GM23338 (cell line): ENCODE measurements around the gene GTF3C1. TPM values are rescaled to one million over a fixed set of nuclear protein-coding genes. Genes with fewer than 3 reads are reported as not detected.

Source experiments
- ATAC-seq: fragments of 200-7000 bp; cut with Tn5 transposase; 3 replicates; pipeline ENCODE4 v1.9.1; 2020
- DNase-seq: peaks from one replicate; pipeline ENCODE4 v3.0.0-alpha.2; 2015; ENCODE audit warnings: low spot score
- H2AFZ ChIP-seq: fragments of 200-600 bp; sonication (generic); 2 replicates; pipeline ENCODE4 v1.8.0; 2016; ENCODE audit warnings: antibody characterized with exemption, mild to moderate bottlenecking, moderate library complexity
- H3F3A ChIP-seq: fragments of 200-600 bp; sonication (generic); replicated peaks from 2 replicates; pipeline ENCODE4 v1.8.0; 2017; ENCODE audit warnings: antibody characterized with exemption, mixed run types, low read depth
- H3K27ac ChIP-seq: fragments of 200-600 bp; sonication (generic); 2 replicates; pipeline ENCODE4 v1.6.1; 2016; ENCODE audit warnings: low read depth
- H3K27me3 ChIP-seq: fragments of 200-600 bp; sonication (generic); 2 replicates; pipeline ENCODE4 v1.8.0; 2016; ENCODE audit warnings: mild to moderate bottlenecking, mixed run types, moderate library complexity; ENCODE audit not compliant: insufficient read depth
- H3K36me3 ChIP-seq: fragments of 200-600 bp; sonication (generic); 2 replicates; pipeline ENCODE4 v1.8.0; 2016; ENCODE audit warnings: mild to moderate bottlenecking; ENCODE audit not compliant: insufficient read depth
- H3K4me1 ChIP-seq: fragments of 200-600 bp; sonication (generic); 2 replicates; pipeline ENCODE4 v1.8.0; 2016; ENCODE audit warnings: mild to moderate bottlenecking, moderate library complexity; ENCODE audit not compliant: insufficient read depth
- H3K4me2 ChIP-seq: fragments of 200-600 bp; sonication (generic); 2 replicates; pipeline ENCODE4 v1.7.1; 2017; ENCODE audit warnings: mixed run types
- H3K4me3 ChIP-seq: fragments of 200-600 bp; sonication (generic); 2 replicates; pipeline ENCODE4 v1.6.1; 2016; ENCODE audit warnings: mixed run types
- H3K79me2 ChIP-seq: fragments of 200-600 bp; sonication (generic); replicated peaks from 2 replicates; pipeline ENCODE4 v1.8.0; 2017; ENCODE audit warnings: mild to moderate bottlenecking; ENCODE audit not compliant: insufficient read depth
- H3K9me2 ChIP-seq: fragments of 200-600 bp; sonication (generic); 2 replicates; pipeline ENCODE4 v1.8.0; 2017; ENCODE audit not compliant: insufficient read depth
- H4K20me1 ChIP-seq: fragments of 200-600 bp; sonication (generic); replicated peaks from 2 replicates; pipeline ENCODE4 v1.8.0; 2017; ENCODE audit warnings: mild to moderate bottlenecking; ENCODE audit not compliant: insufficient read depth
- H3K27ac Mint-ChIP-seq: 2 replicates; pipeline ENCODE4 v1.8.0; 2020; ENCODE audit warnings: inconsistent platforms, mild to moderate bottlenecking, moderate library complexity, mixed read lengths
- H3K27me3 Mint-ChIP-seq: 3 replicates; pipeline ENCODE4 v1.8.0; 2022; ENCODE audit warnings: low read depth, mild to moderate bottlenecking, moderate library complexity, mixed read lengths, inconsistent platforms; ENCODE audit not compliant: insufficient read depth, poor library complexity
- H3K36me3 Mint-ChIP-seq: 3 replicates; pipeline ENCODE4 v1.8.0; 2021; ENCODE audit warnings: low read depth, mild to moderate bottlenecking, inconsistent platforms, moderate library complexity, mixed read lengths
- H3K4me1 Mint-ChIP-seq: 3 replicates; pipeline ENCODE4 v1.8.0; 2020; ENCODE audit warnings: mild to moderate bottlenecking, inconsistent platforms, mixed read lengths
- H3K4me3 Mint-ChIP-seq: 3 replicates; pipeline ENCODE4 v1.8.0; 2021; ENCODE audit warnings: moderate library complexity, mild to moderate bottlenecking, inconsistent platforms, mixed read lengths
- H3K9me3 Mint-ChIP-seq: 3 replicates; pipeline ENCODE4 v1.8.0; 2020; ENCODE audit warnings: moderate library complexity, mild to moderate bottlenecking, inconsistent platforms, mixed read lengths
- NANOG ChIP-seq: IDR thresholded peaks from 2 replicates; pipeline ENCODE4 v1.6.1; 2016; ENCODE audit warnings: antibody characterized with exemption, borderline replicate concordance
- POLR2AphosphoS5 ChIP-seq: IDR thresholded peaks from 2 replicates; pipeline ENCODE4 v1.6.1; 2016; ENCODE audit warnings: antibody characterized with exemption, low read depth
- polyA plus RNA-seq: library from polyadenylated mRNA; unstranded; fragments of >200 nt; fragmentation: Nextera tagmentation; extraction: Ambion mirVana; gene quantifications from 2 replicates; pipeline ENCODE4 v1.2.1, GENCODE V29; 2016
- total RNA-seq: library from RNA; depleted of rRNA; stranded (reverse); fragments of >200 nt; shearing (Covaris generic); gene quantifications from 2 replicates; pipeline ENCODE4 v1.2.3, GENCODE V29; 2014
- TF ChIP-seq, protein P1 (sequence below): fragments of 250-450 bp; sonication (Bioruptor Pico); IDR thresholded peaks from 2 replicates; pipeline ENCODE4 v1.5.0; 2020; ENCODE audit warnings: mild to moderate bottlenecking, moderate library complexity
- TF ChIP-seq, protein P2 (sequence below): IDR thresholded peaks from one replicate; pipeline ENCODE4 v1.6.1; 2018; ENCODE audit warnings: antibody characterized with exemption; ENCODE audit not compliant: unreplicated experiment

GTF3C1 gene
- total and polyA plus RNA-seq, 2 experiments from 2014 or later: 78.5 to 138 TPM

DNA sequence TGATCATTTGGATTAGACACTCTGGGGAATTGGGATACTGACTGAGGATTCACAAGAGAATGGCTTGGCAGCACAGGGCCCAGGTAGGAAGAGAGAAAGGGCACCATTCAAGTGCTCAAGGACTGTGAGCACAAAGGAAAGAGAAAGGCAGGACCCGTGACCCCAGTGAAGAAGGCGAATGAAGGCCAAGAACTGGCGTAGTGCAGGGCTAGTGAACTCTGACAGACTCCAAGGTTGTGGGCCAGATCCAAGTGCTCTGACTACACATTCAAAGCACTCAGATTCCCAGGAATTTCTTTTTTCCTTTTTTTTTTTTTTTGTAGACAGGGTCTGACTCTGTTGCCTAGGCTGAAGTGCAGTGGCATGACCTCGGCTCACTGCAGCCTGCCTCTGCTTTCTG, 5.0 kb downstream of the GTF3C1 start (continued):
- TF ChIP-seq, protein P1, sequence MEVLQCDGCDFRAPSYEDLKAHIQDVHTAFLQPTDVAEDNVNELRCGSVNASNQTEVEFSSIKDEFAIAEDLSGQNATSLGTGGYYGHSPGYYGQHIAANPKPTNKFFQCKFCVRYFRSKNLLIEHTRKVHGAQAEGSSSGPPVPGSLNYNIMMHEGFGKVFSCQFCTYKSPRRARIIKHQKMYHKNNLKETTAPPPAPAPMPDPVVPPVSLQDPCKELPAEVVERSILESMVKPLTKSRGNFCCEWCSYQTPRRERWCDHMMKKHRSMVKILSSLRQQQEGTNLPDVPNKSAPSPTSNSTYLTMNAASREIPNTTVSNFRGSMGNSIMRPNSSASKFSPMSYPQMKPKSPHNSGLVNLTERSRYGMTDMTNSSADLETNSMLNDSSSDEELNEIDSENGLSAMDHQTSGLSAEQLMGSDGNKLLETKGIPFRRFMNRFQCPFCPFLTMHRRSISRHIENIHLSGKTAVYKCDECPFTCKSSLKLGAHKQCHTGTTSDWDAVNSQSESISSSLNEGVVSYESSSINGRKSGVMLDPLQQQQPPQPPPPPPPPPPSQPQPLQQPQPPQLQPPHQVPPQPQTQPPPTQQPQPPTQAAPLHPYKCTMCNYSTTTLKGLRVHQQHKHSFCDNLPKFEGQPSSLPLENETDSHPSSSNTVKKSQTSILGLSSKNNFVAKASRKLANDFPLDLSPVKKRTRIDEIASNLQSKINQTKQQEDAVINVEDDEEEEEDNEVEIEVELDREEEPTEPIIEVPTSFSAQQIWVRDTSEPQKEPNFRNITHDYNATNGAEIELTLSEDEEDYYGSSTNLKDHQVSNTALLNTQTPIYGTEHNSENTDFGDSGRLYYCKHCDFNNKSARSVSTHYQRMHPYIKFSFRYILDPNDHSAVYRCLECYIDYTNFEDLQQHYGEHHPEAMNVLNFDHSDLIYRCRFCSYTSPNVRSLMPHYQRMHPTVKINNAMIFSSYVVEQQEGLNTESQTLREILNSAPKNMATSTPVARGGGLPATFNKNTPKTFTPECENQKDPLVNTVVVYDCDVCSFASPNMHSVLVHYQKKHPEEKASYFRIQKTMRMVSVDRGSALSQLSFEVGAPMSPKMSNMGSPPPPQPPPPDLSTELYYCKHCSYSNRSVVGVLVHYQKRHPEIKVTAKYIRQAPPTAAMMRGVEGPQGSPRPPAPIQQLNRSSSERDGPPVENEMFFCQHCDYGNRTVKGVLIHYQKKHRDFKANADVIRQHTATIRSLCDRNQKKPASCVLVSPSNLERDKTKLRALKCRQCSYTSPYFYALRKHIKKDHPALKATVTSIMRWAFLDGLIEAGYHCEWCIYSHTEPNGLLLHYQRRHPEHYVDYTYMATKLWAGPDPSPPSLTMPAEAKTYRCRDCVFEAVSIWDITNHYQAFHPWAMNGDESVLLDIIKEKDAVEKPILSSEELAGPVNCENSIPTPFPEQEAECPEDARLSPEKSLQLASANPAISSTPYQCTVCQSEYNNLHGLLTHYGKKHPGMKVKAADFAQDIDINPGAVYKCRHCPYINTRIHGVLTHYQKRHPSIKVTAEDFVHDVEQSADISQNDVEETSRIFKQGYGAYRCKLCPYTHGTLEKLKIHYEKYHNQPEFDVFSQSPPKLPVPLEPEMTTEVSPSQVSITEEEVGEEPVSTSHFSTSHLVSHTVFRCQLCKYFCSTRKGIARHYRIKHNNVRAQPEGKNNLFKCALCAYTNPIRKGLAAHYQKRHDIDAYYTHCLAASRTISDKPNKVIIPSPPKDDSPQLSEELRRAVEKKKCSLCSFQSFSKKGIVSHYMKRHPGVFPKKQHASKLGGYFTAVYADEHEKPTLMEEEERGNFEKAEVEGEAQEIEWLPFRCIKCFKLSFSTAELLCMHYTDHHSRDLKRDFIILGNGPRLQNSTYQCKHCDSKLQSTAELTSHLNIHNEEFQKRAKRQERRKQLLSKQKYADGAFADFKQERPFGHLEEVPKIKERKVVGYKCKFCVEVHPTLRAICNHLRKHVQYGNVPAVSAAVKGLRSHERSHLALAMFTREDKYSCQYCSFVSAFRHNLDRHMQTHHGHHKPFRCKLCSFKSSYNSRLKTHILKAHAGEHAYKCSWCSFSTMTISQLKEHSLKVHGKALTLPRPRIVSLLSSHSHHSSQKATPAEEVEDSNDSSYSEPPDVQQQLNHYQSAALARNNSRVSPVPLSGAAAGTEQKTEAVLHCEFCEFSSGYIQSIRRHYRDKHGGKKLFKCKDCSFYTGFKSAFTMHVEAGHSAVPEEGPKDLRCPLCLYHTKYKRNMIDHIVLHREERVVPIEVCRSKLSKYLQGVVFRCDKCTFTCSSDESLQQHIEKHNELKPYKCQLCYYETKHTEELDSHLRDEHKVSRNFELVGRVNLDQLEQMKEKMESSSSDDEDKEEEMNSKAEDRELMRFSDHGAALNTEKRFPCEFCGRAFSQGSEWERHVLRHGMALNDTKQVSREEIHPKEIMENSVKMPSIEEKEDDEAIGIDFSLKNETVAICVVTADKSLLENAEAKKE (CRISPR knock-in tag): no peak
- TF ChIP-seq NANOG (no peak), POLR2AphosphoS5 (no peak)

DNA sequence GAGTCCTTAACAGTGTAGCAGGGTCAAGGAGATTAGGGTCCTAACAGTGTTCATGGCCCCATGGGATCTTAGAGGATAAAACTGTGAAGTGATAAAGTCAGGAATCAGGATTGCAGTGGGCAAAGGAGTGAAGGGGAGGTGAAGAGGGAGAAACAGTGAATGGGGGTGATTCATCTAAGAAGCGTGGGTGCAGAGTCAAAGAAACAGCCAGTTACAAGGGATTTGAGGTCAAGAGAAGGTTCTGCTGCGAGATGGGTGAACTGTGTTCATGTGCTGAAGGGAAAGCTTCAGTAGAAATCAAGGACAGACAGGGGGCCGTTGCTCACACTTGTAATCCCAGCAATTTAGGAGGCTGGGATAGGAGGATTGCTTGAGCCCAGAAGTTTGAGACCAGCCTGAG, 5.9 kb downstream of the GTF3C1 start:
- no peaks in the 10 kb centered on the region; the same call in 2 of the 3 replicates for H3K9me3 Mint-ChIP-seq
- TF ChIP-seq, protein P2, sequence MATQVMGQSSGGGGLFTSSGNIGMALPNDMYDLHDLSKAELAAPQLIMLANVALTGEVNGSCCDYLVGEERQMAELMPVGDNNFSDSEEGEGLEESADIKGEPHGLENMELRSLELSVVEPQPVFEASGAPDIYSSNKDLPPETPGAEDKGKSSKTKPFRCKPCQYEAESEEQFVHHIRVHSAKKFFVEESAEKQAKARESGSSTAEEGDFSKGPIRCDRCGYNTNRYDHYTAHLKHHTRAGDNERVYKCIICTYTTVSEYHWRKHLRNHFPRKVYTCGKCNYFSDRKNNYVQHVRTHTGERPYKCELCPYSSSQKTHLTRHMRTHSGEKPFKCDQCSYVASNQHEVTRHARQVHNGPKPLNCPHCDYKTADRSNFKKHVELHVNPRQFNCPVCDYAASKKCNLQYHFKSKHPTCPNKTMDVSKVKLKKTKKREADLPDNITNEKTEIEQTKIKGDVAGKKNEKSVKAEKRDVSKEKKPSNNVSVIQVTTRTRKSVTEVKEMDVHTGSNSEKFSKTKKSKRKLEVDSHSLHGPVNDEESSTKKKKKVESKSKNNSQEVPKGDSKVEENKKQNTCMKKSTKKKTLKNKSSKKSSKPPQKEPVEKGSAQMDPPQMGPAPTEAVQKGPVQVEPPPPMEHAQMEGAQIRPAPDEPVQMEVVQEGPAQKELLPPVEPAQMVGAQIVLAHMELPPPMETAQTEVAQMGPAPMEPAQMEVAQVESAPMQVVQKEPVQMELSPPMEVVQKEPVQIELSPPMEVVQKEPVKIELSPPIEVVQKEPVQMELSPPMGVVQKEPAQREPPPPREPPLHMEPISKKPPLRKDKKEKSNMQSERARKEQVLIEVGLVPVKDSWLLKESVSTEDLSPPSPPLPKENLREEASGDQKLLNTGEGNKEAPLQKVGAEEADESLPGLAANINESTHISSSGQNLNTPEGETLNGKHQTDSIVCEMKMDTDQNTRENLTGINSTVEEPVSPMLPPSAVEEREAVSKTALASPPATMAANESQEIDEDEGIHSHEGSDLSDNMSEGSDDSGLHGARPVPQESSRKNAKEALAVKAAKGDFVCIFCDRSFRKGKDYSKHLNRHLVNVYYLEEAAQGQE: no peak
- peaks cover 47% of the 10 kb centered on the region for H3K36me3 ChIP-seq
- H3K4me2 ChIP-seq: no peak overlapping the region
- no peaks in the 10 kb centered on the region for H3K27me3 ChIP-seq
- DNase-seq (no peak), ATAC-seq (no peak)
- H4K20me1 ChIP-seq: peaks cover 43% of the 10 kb centered on the region
- H3K4me3 ChIP-seq: no peak overlapping the region
- H3K27ac ChIP-seq: no peak overlapping the region
- peaks cover 2% of the 10 kb centered on the region; the same call in 1 of the 3 replicates for H3K4me1 Mint-ChIP-seq
- H3K4me1 ChIP-seq: peaks cover 6% of the 10 kb centered on the region
- no peaks in the 10 kb centered on the region for H3K9me2 ChIP-seq
- H3K79me2 ChIP-seq: peaks cover 31% of the 10 kb centered on the region
- H3F3A ChIP-seq: no peaks in the 10 kb centered on the region
- no peak overlapping the region for H3K27ac Mint-ChIP-seq
- H3K36me3 Mint-ChIP-seq: peaks cover 67% of the 10 kb centered on the region
- H3K4me3 Mint-ChIP-seq: no peak overlapping the region
- no peaks in the 10 kb centered on the region for H3K27me3 Mint-ChIP-seq
- H2AFZ ChIP-seq: no peak overlapping the region
